Measurements from ENCODE around the gene FAM193A.
"Not testable (repeated sequence)": the region's sequence is repeated elsewhere in the genome, so short reads cannot be mapped to it uniquely, and the experiment has no call there.

FAM193A gene

DNA sequence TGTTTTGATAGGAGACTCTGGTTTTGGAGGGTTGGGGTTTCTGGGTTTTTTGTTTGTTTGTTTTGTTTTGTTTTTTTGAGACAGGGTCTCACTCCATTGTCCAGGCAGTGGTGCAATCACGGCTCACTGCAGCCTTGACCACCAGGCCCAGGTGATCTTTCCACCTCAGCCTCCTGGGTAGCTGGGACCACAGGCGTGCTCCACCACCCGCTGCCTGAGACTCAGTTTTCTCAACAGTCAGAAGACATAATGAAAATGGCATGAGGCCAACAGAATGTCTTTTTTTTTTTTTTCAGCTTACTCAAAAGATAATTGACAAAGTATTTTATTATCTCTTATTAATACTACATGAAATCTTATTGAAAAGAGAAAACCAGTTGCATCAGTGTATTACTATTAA is 187.3 kb downstream of the FAM193A start:
- ATAC-seq = no peak
- TF ChIP-seq BACH2 (CRISPR knock-in tag; IDR thresholded peaks at IDR 0.05; ENCODE audit: borderline replicate concordance) (no peak), ZNF70 (CRISPR knock-in tag; IDR thresholded peaks at IDR 0.05) (no peak), ZNF8 (CRISPR knock-in tag; IDR thresholded peaks at IDR 0.05) (no peak), ESRRG (CRISPR knock-in tag; IDR thresholded peaks at IDR 0.05) (no peak), ARNTL (CRISPR knock-in tag; IDR thresholded peaks at IDR 0.05; ENCODE audit: borderline replicate concordance, low read depth) (no peak), ZFP3 (CRISPR knock-in tag; IDR thresholded peaks at IDR 0.05) (no peak), ZC3H10 (CRISPR knock-in tag; IDR thresholded peaks at IDR 0.05) (no peak), GLIS3 (CRISPR knock-in tag; IDR thresholded peaks at IDR 0.05) (no peak), ZNF565 (CRISPR knock-in tag; conservative IDR thresholded peaks at IDR 0.05; ENCODE audit: low read depth) (no peak), SNAI2 (CRISPR knock-in tag; IDR thresholded peaks at IDR 0.05) (no peak), RARB (CRISPR knock-in tag; IDR thresholded peaks at IDR 0.05) (no peak), PPARA (CRISPR knock-in tag; IDR thresholded peaks at IDR 0.05; ENCODE audit: borderline replicate concordance) (no peak), ISL1 (CRISPR knock-in tag; IDR thresholded peaks at IDR 0.05) (no peak), TCF4 (CRISPR knock-in tag; IDR thresholded peaks at IDR 0.05; ENCODE audit: borderline replicate concordance) (no peak)
- TF ChIP-seq, protein P1, sequence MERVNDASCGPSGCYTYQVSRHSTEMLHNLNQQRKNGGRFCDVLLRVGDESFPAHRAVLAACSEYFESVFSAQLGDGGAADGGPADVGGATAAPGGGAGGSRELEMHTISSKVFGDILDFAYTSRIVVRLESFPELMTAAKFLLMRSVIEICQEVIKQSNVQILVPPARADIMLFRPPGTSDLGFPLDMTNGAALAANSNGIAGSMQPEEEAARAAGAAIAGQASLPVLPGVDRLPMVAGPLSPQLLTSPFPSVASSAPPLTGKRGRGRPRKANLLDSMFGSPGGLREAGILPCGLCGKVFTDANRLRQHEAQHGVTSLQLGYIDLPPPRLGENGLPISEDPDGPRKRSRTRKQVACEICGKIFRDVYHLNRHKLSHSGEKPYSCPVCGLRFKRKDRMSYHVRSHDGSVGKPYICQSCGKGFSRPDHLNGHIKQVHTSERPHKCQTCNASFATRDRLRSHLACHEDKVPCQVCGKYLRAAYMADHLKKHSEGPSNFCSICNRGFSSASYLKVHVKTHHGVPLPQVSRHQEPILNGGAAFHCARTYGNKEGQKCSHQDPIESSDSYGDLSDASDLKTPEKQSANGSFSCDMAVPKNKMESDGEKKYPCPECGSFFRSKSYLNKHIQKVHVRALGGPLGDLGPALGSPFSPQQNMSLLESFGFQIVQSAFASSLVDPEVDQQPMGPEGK (CRISPR knock-in tag; IDR thresholded peaks at IDR 0.05; ENCODE audit: borderline replicate concordance) = no peak

GRCh38 chr4:2725380-2725779 is 188.9 kb downstream of the FAM193A start:
- ATAC-seq = no peak
- no peak for TF ChIP-seq ISL1 (CRISPR knock-in tag; IDR thresholded peaks at IDR 0.05)
- no peak for TF ChIP-seq RARB (CRISPR knock-in tag; IDR thresholded peaks at IDR 0.05)
- no peak for TF ChIP-seq ZNF70 (CRISPR knock-in tag; IDR thresholded peaks at IDR 0.05)
- TF ChIP-seq ZNF565 (CRISPR knock-in tag; conservative IDR thresholded peaks at IDR 0.05; ENCODE audit: low read depth) = no peak
- TF ChIP-seq ESRRG (CRISPR knock-in tag; IDR thresholded peaks at IDR 0.05) = no peak
- no peak for TF ChIP-seq ZC3H10 (CRISPR knock-in tag; IDR thresholded peaks at IDR 0.05)
- TF ChIP-seq, protein P2, sequence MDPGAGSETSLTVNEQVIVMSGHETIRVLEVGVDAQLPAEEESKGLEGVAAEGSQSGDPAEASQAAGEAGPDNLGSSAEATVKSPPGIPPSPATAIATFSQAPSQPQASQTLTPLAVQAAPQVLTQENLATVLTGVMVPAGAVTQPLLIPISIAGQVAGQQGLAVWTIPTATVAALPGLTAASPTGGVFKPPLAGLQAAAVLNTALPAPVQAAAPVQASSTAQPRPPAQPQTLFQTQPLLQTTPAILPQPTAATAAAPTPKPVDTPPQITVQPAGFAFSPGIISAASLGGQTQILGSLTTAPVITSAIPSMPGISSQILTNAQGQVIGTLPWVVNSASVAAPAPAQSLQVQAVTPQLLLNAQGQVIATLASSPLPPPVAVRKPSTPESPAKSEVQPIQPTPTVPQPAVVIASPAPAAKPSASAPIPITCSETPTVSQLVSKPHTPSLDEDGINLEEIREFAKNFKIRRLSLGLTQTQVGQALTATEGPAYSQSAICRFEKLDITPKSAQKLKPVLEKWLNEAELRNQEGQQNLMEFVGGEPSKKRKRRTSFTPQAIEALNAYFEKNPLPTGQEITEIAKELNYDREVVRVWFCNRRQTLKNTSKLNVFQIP (CRISPR knock-in tag; IDR thresholded peaks at IDR 0.05; ENCODE audit: borderline replicate concordance, low read depth) = no peak
- TF ChIP-seq ARNTL (CRISPR knock-in tag; IDR thresholded peaks at IDR 0.05; ENCODE audit: borderline replicate concordance, low read depth) = no peak
- TF ChIP-seq ZFP30 (CRISPR knock-in tag; IDR thresholded peaks at IDR 0.05) = no peak
- TF ChIP-seq, protein P3, sequence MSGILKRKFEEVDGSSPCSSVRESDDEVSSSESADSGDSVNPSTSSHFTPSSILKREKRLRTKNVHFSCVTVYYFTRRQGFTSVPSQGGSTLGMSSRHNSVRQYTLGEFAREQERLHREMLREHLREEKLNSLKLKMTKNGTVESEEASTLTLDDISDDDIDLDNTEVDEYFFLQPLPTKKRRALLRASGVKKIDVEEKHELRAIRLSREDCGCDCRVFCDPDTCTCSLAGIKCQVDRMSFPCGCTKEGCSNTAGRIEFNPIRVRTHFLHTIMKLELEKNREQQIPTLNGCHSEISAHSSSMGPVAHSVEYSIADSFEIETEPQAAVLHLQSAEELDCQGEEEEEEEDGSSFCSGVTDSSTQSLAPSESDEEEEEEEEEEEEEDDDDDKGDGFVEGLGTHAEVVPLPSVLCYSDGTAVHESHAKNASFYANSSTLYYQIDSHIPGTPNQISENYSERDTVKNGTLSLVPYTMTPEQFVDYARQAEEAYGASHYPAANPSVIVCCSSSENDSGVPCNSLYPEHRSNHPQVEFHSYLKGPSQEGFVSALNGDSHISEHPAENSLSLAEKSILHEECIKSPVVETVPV (CRISPR knock-in tag; IDR thresholded peaks at IDR 0.05) = no peak
- no peak for TF ChIP-seq ZNF8 (CRISPR knock-in tag; IDR thresholded peaks at IDR 0.05)
- no peak for TF ChIP-seq CSDC2 (CRISPR knock-in tag; IDR thresholded peaks at IDR 0.05)
- no peak for TF ChIP-seq PPARA (CRISPR knock-in tag; IDR thresholded peaks at IDR 0.05; ENCODE audit: borderline replicate concordance)

- ATAC-seq = not testable (repeated sequence)
These were observed 190.4 kb downstream of the FAM193A start for GRCh38 chr4:2726881-2727280.

GRCh38 chr4:2728221-2728620 is 191.8 kb downstream of the FAM193A start:
- ATAC-seq = no peak
- no peak for TF ChIP-seq ARNTL (CRISPR knock-in tag; IDR thresholded peaks at IDR 0.05; ENCODE audit: borderline replicate concordance, low read depth)

- ATAC-seq = no peak
- TF ChIP-seq, protein P4, sequence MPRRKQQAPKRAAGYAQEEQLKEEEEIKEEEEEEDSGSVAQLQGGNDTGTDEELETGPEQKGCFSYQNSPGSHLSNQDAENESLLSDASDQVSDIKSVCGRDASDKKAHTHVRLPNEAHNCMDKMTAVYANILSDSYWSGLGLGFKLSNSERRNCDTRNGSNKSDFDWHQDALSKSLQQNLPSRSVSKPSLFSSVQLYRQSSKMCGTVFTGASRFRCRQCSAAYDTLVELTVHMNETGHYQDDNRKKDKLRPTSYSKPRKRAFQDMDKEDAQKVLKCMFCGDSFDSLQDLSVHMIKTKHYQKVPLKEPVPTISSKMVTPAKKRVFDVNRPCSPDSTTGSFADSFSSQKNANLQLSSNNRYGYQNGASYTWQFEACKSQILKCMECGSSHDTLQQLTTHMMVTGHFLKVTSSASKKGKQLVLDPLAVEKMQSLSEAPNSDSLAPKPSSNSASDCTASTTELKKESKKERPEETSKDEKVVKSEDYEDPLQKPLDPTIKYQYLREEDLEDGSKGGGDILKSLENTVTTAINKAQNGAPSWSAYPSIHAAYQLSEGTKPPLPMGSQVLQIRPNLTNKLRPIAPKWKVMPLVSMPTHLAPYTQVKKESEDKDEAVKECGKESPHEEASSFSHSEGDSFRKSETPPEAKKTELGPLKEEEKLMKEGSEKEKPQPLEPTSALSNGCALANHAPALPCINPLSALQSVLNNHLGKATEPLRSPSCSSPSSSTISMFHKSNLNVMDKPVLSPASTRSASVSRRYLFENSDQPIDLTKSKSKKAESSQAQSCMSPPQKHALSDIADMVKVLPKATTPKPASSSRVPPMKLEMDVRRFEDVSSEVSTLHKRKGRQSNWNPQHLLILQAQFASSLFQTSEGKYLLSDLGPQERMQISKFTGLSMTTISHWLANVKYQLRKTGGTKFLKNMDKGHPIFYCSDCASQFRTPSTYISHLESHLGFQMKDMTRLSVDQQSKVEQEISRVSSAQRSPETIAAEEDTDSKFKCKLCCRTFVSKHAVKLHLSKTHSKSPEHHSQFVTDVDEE (CRISPR knock-in tag; IDR thresholded peaks at IDR 0.05) = no peak
- TF ChIP-seq, protein P3 (CRISPR knock-in tag; IDR thresholded peaks at IDR 0.05) = no peak
- TF ChIP-seq PPARA (CRISPR knock-in tag; IDR thresholded peaks at IDR 0.05; ENCODE audit: borderline replicate concordance) (no peak), SNAI2 (CRISPR knock-in tag; IDR thresholded peaks at IDR 0.05) (no peak), ZC3H10 (CRISPR knock-in tag; IDR thresholded peaks at IDR 0.05) (no peak), GLIS3 (CRISPR knock-in tag; IDR thresholded peaks at IDR 0.05) (no peak), ZNF565 (CRISPR knock-in tag; conservative IDR thresholded peaks at IDR 0.05; ENCODE audit: low read depth) (no peak), OSR1 (CRISPR knock-in tag; IDR thresholded peaks at IDR 0.05) (no peak), ZFP3 (CRISPR knock-in tag; IDR thresholded peaks at IDR 0.05) (no peak)
- TF ChIP-seq, protein P2 (CRISPR knock-in tag; IDR thresholded peaks at IDR 0.05; ENCODE audit: borderline replicate concordance, low read depth) = no peak
These were observed 192.5 kb downstream of the FAM193A start for GRCh38 chr4:2728806-2729532.
